Adrenal gland (tissue), 5 donors: ENCODE results near the gene COLGALT1.

Experiments used
- CTCF ChIP-seq, 6 experiments: fragments of 450-650 bp in 4 of 6; fragments of 200-600 bp in 2 of 6; sonication (generic) in 1 of 6; IDR thresholded peaks; 1 replicate in 5 of 6; 2 replicates in 1 of 6; pipeline versions ENCODE4 v1.5.1 to v1.8.0; 2016 to 2021; ENCODE audit warnings: antibody characterized with exemption in 6 of 6, mild to moderate bottlenecking in 2 of 6, moderate library complexity in 1 of 6
- POLR2A ChIP-seq, 2 donors: fragments of 450-650 bp; IDR thresholded peaks; one replicate each; pipeline ENCODE4 v1.6.1; 2017; ENCODE audit warnings: antibody characterized with exemption in 2 of 2, mild to moderate bottlenecking in 2 of 2, moderate library complexity in 1 of 2
- donor health status: DM: no; HTN: no; CAD: no.

GRCh38 chr19:17517898-17518297 is 37.6 kb upstream of the COLGALT1 start:
- TF ChIP-seq POLR2A (IDR thresholded peaks at IDR 0.05) (no peak), CTCF (IDR thresholded peaks at IDR 0.05) (no peak)
